SU-DHL-6 (cell line): ENCODE results near the gene RPS6KB2.
"Not testable (repeated sequence)": the region's sequence is repeated elsewhere in the genome, so short reads cannot be mapped to it uniquely, and the experiment has no call there.

Experiments
- H2AFZ ChIP-seq: fragments of 200-600 bp; sonication (generic); 2 replicates; pipeline ENCODE4 v1.6.1; 2014; ENCODE audit warnings: low read depth, mild to moderate bottlenecking, moderate library complexity, mixed read lengths, antibody characterized with exemption, low read length; ENCODE audit not compliant: severe bottlenecking
- H3F3A ChIP-seq: fragments of 200-600 bp; shearing (Covaris generic); 2 replicates; pipeline ENCODE4 v1.6.0; 2016; ENCODE audit warnings: antibody characterized with exemption, mild to moderate bottlenecking; ENCODE audit not compliant: insufficient read depth
- H3K27ac ChIP-seq: fragments of 200-600 bp; sonication (generic); 2 replicates; pipeline ENCODE4 v1.5.1; 2016; ENCODE audit warnings: low read depth, mild to moderate bottlenecking, low read length, moderate library complexity, mixed read lengths
- H3K27me3 ChIP-seq: fragments of 200-600 bp; sonication (generic), shearing (Covaris generic); 2 replicates; pipeline ENCODE4 v1.6.0; 2014; ENCODE audit warnings: mild to moderate bottlenecking, low read length
- H3K36me3 ChIP-seq: fragments of 200-600 bp; sonication (generic); 2 replicates; pipeline ENCODE4 v1.6.1; 2014; ENCODE audit warnings: mild to moderate bottlenecking, low read length, mixed read lengths
- H3K4me2 ChIP-seq: fragments of 300-600, 200-600 bp; shearing (Covaris generic), sonication (generic); 2 replicates; pipeline ENCODE4 v1.6.0; 2014; ENCODE audit warnings: low read length, low read depth, mild to moderate bottlenecking; ENCODE audit not compliant: poor library complexity, severe bottlenecking
- H3K4me3 ChIP-seq: fragments of 200-600 bp; sonication (generic); 2 replicates; pipeline ENCODE4 v1.5.1; 2014; ENCODE audit warnings: antibody characterized with exemption, low read length, mild to moderate bottlenecking, mixed read lengths; ENCODE audit not compliant: insufficient read depth, poor library complexity, severe bottlenecking
- H3K79me2 ChIP-seq: fragments of 200-600 bp; sonication (generic); 2 replicates; pipeline ENCODE4 v1.6.1; 2014; ENCODE audit warnings: mild to moderate bottlenecking, low read length, moderate library complexity; ENCODE audit not compliant: insufficient read depth
- H3K9ac ChIP-seq: fragments of 200-600 bp; sonication (generic); 2 replicates; pipeline ENCODE4 v1.7.0; 2014; ENCODE audit warnings: mild to moderate bottlenecking, low read length
- H3K9me2 ChIP-seq: fragments of 200-600 bp; sonication (generic); replicated peaks from 2 replicates; pipeline ENCODE4 v1.6.1; 2014; ENCODE audit warnings: low read length; ENCODE audit not compliant: insufficient read depth
- H3K9me3 ChIP-seq: fragments of 200-600 bp; sonication (generic); 2 replicates; pipeline ENCODE4 v1.6.1; 2014; ENCODE audit warnings: low read length, mixed read lengths; ENCODE audit not compliant: insufficient read depth
- H4K20me1 ChIP-seq: fragments of 200-600 bp; sonication (generic); 2 replicates; pipeline ENCODE4 v1.6.1; 2014; ENCODE audit warnings: low read depth, mild to moderate bottlenecking, antibody characterized with exemption, low read length, moderate library complexity, mixed read lengths
- CTCF ChIP-seq: fragments of 200-600 bp; sonication (generic); IDR thresholded peaks from one replicate; pipeline ENCODE4 v1.5.1; 2017; ENCODE audit warnings: antibody characterized with exemption, mild to moderate bottlenecking, low read length, moderate library complexity; ENCODE audit not compliant: insufficient read depth, poor library complexity, severe bottlenecking
- EZH2phosphoT487 ChIP-seq: fragments of 200-600 bp; sonication (generic), shearing (Covaris generic); conservative IDR thresholded peaks from 2 replicates; pipeline ENCODE4 v1.6.1; 2018; ENCODE audit warnings: mild to moderate bottlenecking, antibody characterized with exemption, low read length, moderate library complexity, mixed read lengths

Gene RPS6KB2

GRCh38 chr11:67468759-67469507 is 40.6 kb downstream of the RPS6KB2 start, which contains the start of gene TMEM134:
Gene TMEM134, minus strand, starts transcription at chr11:67469251. Its CDS starts 59 bp downstream, at chr11:67469192.
- peaks cover 30% of the 10 kb centered on the region for H3F3A ChIP-seq
- H3K4me2 ChIP-seq: peak within 1 kb of the TSS; percentile 89
- H3K27ac ChIP-seq: peak within 1 kb of the TSS; percentile 94
- H3K9me2 ChIP-seq: no peaks in the 10 kb centered on the region
- TF ChIP-seq EZH2phosphoT487 (no peak), CTCF (peak; percentile 48)
- no peaks in the 10 kb centered on the region for H3K36me3 ChIP-seq
- no peaks in the 10 kb centered on the region for H3K9me3 ChIP-seq
- no peaks in the 10 kb centered on the region for H3K27me3 ChIP-seq
- peak within 1 kb of the TSS; percentile 86 for H3K4me3 ChIP-seq
- H2AFZ ChIP-seq: peak within 1 kb of the TSS; percentile 80
- H3K79me2 ChIP-seq: peaks cover 20% of the 10 kb centered on the region
- H4K20me1 ChIP-seq: no peaks in the 10 kb centered on the region
- H3K9ac ChIP-seq: peak within 1 kb of the TSS; percentile 96

- Histone ChIP-seq H3K9me2 (no peaks in the 10 kb centered on the region), H3K27me3 (no peaks in the 10 kb centered on the region), H2AFZ (peak overlapping the region; percentile 80), H3K9ac (peak overlapping the region; percentile 96), H3K79me2 (peaks cover 20% of the 10 kb centered on the region), H4K20me1 (no peaks in the 10 kb centered on the region), H3K27ac (no peak overlapping the region), H3K9me3 (no peaks in the 10 kb centered on the region), H3K4me3 (peak overlapping the region; percentile 56), H3K36me3 (no peaks in the 10 kb centered on the region), H3F3A (peaks cover 30% of the 10 kb centered on the region), H3K4me2 (peak overlapping the region; percentile 82)
- TF ChIP-seq EZH2phosphoT487: no peak
Measured at GRCh38 chr11:67469508-67469811, 41.2 kb downstream of the RPS6KB2 start.

GRCh38 chr11:67470337-67471002 is 42.2 kb downstream of the RPS6KB2 start:
- Histone ChIP-seq H2AFZ (no peak overlapping the region), H3K4me3 (no peak overlapping the region), H3K27ac (no peak overlapping the region), H4K20me1 (no peaks in the 10 kb centered on the region), H3F3A (peaks cover 25% of the 10 kb centered on the region), H3K9me3 (no peaks in the 10 kb centered on the region), H3K9ac (no peak overlapping the region), H3K36me3 (no peaks in the 10 kb centered on the region), H3K79me2 (peaks cover 14% of the 10 kb centered on the region), H3K4me2 (no peak overlapping the region), H3K27me3 (no peaks in the 10 kb centered on the region), H3K9me2 (no peaks in the 10 kb centered on the region)
- no peak for TF ChIP-seq CTCF
- TF ChIP-seq EZH2phosphoT487: no peak

- TF ChIP-seq CTCF (no peak), EZH2phosphoT487 (no peak)
- Histone ChIP-seq H3K27ac (no peak overlapping the region), H3K4me3 (no peak overlapping the region)
Measured at GRCh38 chr11:67472882-67473281, 44.6 kb downstream of the RPS6KB2 start.

GRCh38 chr11:67476692-67477091 is 48.4 kb downstream of the RPS6KB2 start:
- not testable (repeated sequence) for H3K36me3 ChIP-seq, H3K4me2 ChIP-seq, H3K4me3 ChIP-seq, H3K9ac ChIP-seq, H2AFZ ChIP-seq, H3K27ac ChIP-seq, H3K9me3 ChIP-seq, H3F3A ChIP-seq, H3K9me2 ChIP-seq, H3K79me2 ChIP-seq, H3K27me3 ChIP-seq, H4K20me1 ChIP-seq

More at GRCh38 chr11:67472882-67473281, 44.6 kb downstream of the RPS6KB2 start:
- Histone ChIP-seq H3K27me3 (no peaks in the 10 kb centered on the region), H4K20me1 (no peaks in the 10 kb centered on the region), H2AFZ (no peak overlapping the region), H3K4me2 (no peak overlapping the region), H3K79me2 (peaks cover 6% of the 10 kb centered on the region), H3K36me3 (no peaks in the 10 kb centered on the region), H3K9me3 (no peaks in the 10 kb centered on the region), H3K9ac (no peak overlapping the region), H3F3A (peaks cover 1% of the 10 kb centered on the region; the same call in 1 of the 2 replicates), H3K9me2 (no peaks in the 10 kb centered on the region)
